ENCODE results near the gene ANTXR1.

DNA sequence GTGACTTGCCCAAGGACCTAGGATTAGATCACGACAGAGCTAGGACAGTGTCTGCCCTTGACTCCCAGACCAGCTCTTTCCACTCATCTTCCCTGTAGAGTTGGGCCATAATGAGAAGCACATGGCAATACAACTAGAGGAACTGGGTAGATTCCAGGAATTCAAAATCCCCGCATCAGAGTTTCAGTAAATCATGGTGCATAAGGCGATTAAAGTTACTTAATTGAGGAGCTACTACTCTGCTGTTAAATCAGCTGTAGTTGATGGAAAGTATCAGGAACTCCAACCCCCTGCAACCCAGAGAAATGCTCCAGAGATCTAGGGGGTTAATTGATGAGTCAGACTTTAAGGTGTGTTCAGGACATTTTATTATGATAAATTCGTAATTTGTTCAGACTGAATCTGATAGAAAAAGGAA is 5.7 kb downstream of the ANTXR1 start:
- TF ChIP-seq, protein P1, sequence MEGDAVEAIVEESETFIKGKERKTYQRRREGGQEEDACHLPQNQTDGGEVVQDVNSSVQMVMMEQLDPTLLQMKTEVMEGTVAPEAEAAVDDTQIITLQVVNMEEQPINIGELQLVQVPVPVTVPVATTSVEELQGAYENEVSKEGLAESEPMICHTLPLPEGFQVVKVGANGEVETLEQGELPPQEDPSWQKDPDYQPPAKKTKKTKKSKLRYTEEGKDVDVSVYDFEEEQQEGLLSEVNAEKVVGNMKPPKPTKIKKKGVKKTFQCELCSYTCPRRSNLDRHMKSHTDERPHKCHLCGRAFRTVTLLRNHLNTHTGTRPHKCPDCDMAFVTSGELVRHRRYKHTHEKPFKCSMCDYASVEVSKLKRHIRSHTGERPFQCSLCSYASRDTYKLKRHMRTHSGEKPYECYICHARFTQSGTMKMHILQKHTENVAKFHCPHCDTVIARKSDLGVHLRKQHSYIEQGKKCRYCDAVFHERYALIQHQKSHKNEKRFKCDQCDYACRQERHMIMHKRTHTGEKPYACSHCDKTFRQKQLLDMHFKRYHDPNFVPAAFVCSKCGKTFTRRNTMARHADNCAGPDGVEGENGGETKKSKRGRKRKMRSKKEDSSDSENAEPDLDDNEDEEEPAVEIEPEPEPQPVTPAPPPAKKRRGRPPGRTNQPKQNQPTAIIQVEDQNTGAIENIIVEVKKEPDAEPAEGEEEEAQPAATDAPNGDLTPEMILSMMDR (conservative IDR thresholded peaks at IDR 0.05) = no peak
- no peak for TF ChIP-seq ZFX (IDR thresholded peaks at IDR 0.05)

Data from C4-2B (cell line).